ENCODE data around the gene ZCCHC4. TPM values are rescaled to one million over a fixed set of nuclear protein-coding genes. Genes with fewer than 3 reads are reported as not detected.
A peak's percentile ranks its signal among the peaks of the same experiment; 100 is the strongest.

Gene ZCCHC4
- total and polyA plus RNA-seq, 3 donors from 2014 or later, result 10.3 to 27.5 (median 27.3) TPM

GRCh38 chr4:25358515-25359275 is 46.1 kb downstream of the ZCCHC4 start:
- H3K9me3 ChIP-seq, result no peaks in the 10 kb centered on the region
- no peak overlapping the region for H3K27ac ChIP-seq
- H3K4me1 ChIP-seq, result no peaks in the 10 kb centered on the region
- intact Hi-C loops (cut with DNase I; ENCODE audit: low total_unique reads), result no loop called here
- TF ChIP-seq, protein P1, sequence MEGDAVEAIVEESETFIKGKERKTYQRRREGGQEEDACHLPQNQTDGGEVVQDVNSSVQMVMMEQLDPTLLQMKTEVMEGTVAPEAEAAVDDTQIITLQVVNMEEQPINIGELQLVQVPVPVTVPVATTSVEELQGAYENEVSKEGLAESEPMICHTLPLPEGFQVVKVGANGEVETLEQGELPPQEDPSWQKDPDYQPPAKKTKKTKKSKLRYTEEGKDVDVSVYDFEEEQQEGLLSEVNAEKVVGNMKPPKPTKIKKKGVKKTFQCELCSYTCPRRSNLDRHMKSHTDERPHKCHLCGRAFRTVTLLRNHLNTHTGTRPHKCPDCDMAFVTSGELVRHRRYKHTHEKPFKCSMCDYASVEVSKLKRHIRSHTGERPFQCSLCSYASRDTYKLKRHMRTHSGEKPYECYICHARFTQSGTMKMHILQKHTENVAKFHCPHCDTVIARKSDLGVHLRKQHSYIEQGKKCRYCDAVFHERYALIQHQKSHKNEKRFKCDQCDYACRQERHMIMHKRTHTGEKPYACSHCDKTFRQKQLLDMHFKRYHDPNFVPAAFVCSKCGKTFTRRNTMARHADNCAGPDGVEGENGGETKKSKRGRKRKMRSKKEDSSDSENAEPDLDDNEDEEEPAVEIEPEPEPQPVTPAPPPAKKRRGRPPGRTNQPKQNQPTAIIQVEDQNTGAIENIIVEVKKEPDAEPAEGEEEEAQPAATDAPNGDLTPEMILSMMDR (IDR thresholded peaks at IDR 0.05), result no peak
- TF ChIP-seq POLR2A (IDR thresholded peaks at IDR 0.05), result no peak
- DNase-seq, result no peak
- no peaks in the 10 kb centered on the region for H3K36me3 ChIP-seq (ENCODE audit: low read depth, missing control alignments)
- 96 to 97% methylated on average over 13 to 14 of the region's 14 CpGs for WGBS, 2 donors
- no peak overlapping the region for H3K4me3 ChIP-seq
- H3K27me3 ChIP-seq, result no peaks in the 10 kb centered on the region

- Histone ChIP-seq H3K4me1 (no peaks in the 10 kb centered on the region), H3K4me3 (no peak overlapping the region), H3K36me3 (ENCODE audit: low read depth, missing control alignments) (no peaks in the 10 kb centered on the region), H3K27ac (no peak overlapping the region), H3K27me3 (no peaks in the 10 kb centered on the region), H3K9me3 (no peaks in the 10 kb centered on the region)
- no peak for DNase-seq
- intact Hi-C loops (cut with DNase I; ENCODE audit: low total_unique reads), result no loop called here
- WGBS, 2 donors, result 94 to 95% methylated on average over 8 to 9 of the region's 9 CpGs
- TF ChIP-seq, protein P1 (IDR thresholded peaks at IDR 0.05), result no peak
Observed at GRCh38 chr4:25361253-25361652, 48.7 kb downstream of the ZCCHC4 start.

DNA sequence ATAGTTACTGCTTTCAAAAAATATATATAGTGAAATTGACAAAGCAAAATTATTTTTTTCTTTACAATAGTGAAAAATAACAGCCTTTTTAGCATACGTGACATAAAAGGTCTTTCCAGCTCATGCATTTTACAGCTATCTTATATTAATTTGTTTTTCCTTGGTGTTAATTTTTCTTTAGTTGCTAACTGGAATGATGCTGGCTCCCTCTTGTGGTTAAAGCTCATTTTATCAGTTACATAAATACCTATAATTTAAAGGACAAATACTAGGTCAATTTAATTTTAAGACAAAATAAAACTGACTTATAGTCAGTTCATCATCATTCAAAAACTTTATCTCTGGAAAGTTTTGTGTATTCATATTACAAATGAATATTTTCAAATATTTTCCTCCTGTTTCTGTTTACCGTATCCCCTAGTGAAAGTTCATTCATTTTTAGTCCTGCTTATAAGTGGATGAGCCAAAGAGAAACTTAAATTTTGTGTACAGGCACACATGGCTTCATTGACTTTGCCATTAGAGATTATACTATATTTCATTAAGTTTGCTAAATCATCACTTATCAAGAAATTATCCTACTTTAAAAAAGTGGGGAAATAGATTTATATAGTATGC is 54.5 kb downstream of the ZCCHC4 start:
- Histone ChIP-seq H3K27ac (no peak overlapping the region), H3K4me1 (peaks cover 4% of the 10 kb centered on the region), H3K27me3 (no peaks in the 10 kb centered on the region), H3K4me3 (no peak overlapping the region), H3K36me3 (ENCODE audit: low read depth, missing control alignments) (no peaks in the 10 kb centered on the region), H3K9me3 (no peaks in the 10 kb centered on the region)
- TF ChIP-seq, protein P1 (IDR thresholded peaks at IDR 0.05), result peak; percentile 46 to 60 (median 53)
- TF ChIP-seq POLR2A (IDR thresholded peaks at IDR 0.05), result no peak
- intact Hi-C loops (cut with DNase I; ENCODE audit: low total_unique reads), result no loop called here
- no peak for DNase-seq
- WGBS, 2 donors, result 67 to 69% methylated on average over 2 of the region's 2 CpGs

DNA sequence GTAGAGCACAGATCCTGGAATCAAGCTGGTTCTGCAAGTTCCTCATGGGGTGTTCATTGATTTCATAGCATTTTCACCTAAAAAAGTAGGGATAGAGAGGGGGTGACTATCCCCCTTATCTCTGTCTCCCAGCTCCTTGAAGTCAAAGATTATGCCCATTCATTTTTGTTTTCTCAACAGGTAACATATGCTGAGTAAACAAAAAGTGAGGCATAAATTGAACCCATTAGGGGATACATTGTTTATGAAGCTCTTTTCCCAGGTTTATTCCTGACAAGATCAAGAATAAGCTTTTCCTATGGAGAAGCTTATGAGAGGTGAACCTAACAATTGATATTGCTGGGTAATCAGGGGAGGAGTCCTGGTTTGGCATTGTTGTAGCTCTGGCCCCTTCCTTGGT is 55.3 kb downstream of the ZCCHC4 start:
- H3K27me3 ChIP-seq, result no peaks in the 10 kb centered on the region

More for the DNA sequence above, 55.3 kb downstream of the ZCCHC4 start:
- intact Hi-C loops (cut with DNase I; ENCODE audit: low total_unique reads), result no loop called here
- DNase-seq, result no peak
- no peaks in the 10 kb centered on the region for H3K9me3 ChIP-seq
- no peak overlapping the region for H3K4me3 ChIP-seq
- no peaks in the 10 kb centered on the region for H3K36me3 ChIP-seq (ENCODE audit: low read depth, missing control alignments)
- TF ChIP-seq, protein P1 (IDR thresholded peaks at IDR 0.05), result no peak
- TF ChIP-seq POLR2A (IDR thresholded peaks at IDR 0.05), result no peak
- peak overlapping the region; percentile 7 to 57 for H3K27ac ChIP-seq
- peaks cover 4% of the 10 kb centered on the region for H3K4me1 ChIP-seq
